ENCODE data around the gene PITPNM3.

DNA sequence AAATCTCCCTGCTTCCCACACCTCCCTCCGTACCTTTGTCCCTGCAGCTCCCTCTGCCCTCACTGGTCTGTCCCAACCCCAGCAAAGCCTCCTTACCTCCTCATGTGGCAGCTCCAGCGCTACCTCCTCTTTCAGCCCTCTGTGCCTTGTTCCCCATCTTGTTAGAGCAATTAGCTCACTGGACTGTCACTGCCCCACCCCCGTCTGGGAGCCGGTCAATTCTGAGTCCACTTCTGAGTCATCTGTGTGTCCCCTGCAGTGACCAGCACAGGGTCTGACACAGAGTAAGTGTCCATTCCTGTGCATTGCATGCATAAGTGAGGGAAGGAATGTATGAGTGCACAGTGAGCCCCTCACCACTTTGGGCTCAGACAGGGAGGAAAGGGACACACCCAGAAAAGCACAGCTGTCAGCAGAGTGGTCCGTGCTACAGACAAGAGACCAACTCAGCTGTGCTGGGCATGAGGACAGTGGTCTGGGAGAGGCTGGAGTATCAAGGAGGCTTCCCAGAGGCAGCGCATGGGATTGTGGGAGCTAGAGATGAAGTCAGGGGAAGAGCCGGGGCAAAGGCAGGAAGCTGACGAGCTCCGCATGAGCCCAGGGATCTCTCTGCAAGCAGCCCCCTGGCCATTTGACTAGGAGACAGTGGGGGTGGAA, 45.9 kb downstream of the PITPNM3 start:
- no peak for TF ChIP-seq POLR2AphosphoS5 (IDR thresholded peaks at IDR 0.05)
- TF ChIP-seq, protein P1, sequence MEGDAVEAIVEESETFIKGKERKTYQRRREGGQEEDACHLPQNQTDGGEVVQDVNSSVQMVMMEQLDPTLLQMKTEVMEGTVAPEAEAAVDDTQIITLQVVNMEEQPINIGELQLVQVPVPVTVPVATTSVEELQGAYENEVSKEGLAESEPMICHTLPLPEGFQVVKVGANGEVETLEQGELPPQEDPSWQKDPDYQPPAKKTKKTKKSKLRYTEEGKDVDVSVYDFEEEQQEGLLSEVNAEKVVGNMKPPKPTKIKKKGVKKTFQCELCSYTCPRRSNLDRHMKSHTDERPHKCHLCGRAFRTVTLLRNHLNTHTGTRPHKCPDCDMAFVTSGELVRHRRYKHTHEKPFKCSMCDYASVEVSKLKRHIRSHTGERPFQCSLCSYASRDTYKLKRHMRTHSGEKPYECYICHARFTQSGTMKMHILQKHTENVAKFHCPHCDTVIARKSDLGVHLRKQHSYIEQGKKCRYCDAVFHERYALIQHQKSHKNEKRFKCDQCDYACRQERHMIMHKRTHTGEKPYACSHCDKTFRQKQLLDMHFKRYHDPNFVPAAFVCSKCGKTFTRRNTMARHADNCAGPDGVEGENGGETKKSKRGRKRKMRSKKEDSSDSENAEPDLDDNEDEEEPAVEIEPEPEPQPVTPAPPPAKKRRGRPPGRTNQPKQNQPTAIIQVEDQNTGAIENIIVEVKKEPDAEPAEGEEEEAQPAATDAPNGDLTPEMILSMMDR (IDR thresholded peaks at IDR 0.05; ENCODE audit: poor library complexity, severe bottlenecking), result no peak
- no peak for TF ChIP-seq EZH2 (IDR thresholded peaks at IDR 0.05; ENCODE audit: borderline replicate concordance, insufficient read depth, low read length, poor library complexity, severe bottlenecking)
- no peak for TF ChIP-seq TAF1 (IDR thresholded peaks at IDR 0.05; ENCODE audit: low read depth)
- no peak for TF ChIP-seq SMC3 (conservative IDR thresholded peaks at IDR 0.05; ENCODE audit: poor library complexity)
- TF ChIP-seq, protein P2, sequence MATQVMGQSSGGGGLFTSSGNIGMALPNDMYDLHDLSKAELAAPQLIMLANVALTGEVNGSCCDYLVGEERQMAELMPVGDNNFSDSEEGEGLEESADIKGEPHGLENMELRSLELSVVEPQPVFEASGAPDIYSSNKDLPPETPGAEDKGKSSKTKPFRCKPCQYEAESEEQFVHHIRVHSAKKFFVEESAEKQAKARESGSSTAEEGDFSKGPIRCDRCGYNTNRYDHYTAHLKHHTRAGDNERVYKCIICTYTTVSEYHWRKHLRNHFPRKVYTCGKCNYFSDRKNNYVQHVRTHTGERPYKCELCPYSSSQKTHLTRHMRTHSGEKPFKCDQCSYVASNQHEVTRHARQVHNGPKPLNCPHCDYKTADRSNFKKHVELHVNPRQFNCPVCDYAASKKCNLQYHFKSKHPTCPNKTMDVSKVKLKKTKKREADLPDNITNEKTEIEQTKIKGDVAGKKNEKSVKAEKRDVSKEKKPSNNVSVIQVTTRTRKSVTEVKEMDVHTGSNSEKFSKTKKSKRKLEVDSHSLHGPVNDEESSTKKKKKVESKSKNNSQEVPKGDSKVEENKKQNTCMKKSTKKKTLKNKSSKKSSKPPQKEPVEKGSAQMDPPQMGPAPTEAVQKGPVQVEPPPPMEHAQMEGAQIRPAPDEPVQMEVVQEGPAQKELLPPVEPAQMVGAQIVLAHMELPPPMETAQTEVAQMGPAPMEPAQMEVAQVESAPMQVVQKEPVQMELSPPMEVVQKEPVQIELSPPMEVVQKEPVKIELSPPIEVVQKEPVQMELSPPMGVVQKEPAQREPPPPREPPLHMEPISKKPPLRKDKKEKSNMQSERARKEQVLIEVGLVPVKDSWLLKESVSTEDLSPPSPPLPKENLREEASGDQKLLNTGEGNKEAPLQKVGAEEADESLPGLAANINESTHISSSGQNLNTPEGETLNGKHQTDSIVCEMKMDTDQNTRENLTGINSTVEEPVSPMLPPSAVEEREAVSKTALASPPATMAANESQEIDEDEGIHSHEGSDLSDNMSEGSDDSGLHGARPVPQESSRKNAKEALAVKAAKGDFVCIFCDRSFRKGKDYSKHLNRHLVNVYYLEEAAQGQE (IDR thresholded peaks at IDR 0.05; ENCODE audit: borderline replicate concordance), result no peak
